IMR-90 (cell line): ENCODE data around the gene RAB11A. TPM values are rescaled to one million over a fixed set of nuclear protein-coding genes. Genes with fewer than 3 reads are reported as not detected.

Experiments
- ATAC-seq: fragments of 200-7000 bp; cut with Tn5 transposase; 2 replicates; pipeline ENCODE4 v1.9.1; 2020; ENCODE audit warnings: low read depth, mild to moderate bottlenecking, moderate library complexity
- BruUV-seq: library from RNA; stranded (reverse); fragments of 400-500 nt; replicated peaks from 2 replicates; lab custom pipeline; 2021; lab: Mats Ljungman, UMichigan
- CTCF ChIA-PET: fragments of 300-600 bp; formaldehyde crosslinking; extraction: SDS; loops from one replicate; lab custom pipeline; 2021; ENCODE audit warnings: antibody characterized with exemption; lab: Yijun Ruan, JAX
- POLR2A ChIA-PET: fragments of 300-600 bp; sonication (Branson Sonifier 250); formaldehyde crosslinking; loops from one replicate; lab custom pipeline; 2022; ENCODE audit warnings: antibody characterized with exemption; ENCODE audit not compliant: unreplicated experiment; lab: Charles Lee
- DNase-seq: peaks from one replicate; pipeline ENCODE4 v3.0.0; 2013
- H2AFZ ChIP-seq: replicated peaks from 2 replicates; pipeline ENCODE3; 2013; ENCODE audit warnings: low read length, mild to moderate bottlenecking; ENCODE audit not compliant: poor library complexity
- H2AK5ac ChIP-seq: 2 replicates; pipeline ENCODE4 v1.6.1; 2013; ENCODE audit warnings: low read depth, low read length, inconsistent platforms
- H2AK9ac ChIP-seq: replicated peaks from 2 replicates; pipeline ENCODE3; 2013; ENCODE audit warnings: mild to moderate bottlenecking, low read depth, low read length, moderate library complexity; ENCODE audit not compliant: poor library complexity
- H2BK120ac ChIP-seq: 2 replicates; pipeline ENCODE4 v1.6.1; 2013; ENCODE audit warnings: low read depth, low read length, inconsistent platforms
- H2BK15ac ChIP-seq: 3 replicates; pipeline ENCODE4 v1.6.1; 2013; ENCODE audit warnings: low read depth, low read length, inconsistent platforms
- H2BK20ac ChIP-seq: 2 replicates; pipeline ENCODE4 v1.6.1; 2013; ENCODE audit warnings: low read depth, mild to moderate bottlenecking, inconsistent platforms, low read length, moderate library complexity
- H2BK5ac ChIP-seq: 2 replicates; pipeline ENCODE4 v1.6.1; 2013; ENCODE audit warnings: mild to moderate bottlenecking, low read depth, low read length, inconsistent platforms; ENCODE audit not compliant: poor library complexity, severe bottlenecking
- H3K14ac ChIP-seq: replicated peaks from 2 replicates; pipeline ENCODE4 v1.6.1; 2013; ENCODE audit warnings: low read depth, low read length, inconsistent platforms
- H3K18ac ChIP-seq: 2 replicates; pipeline ENCODE4 v1.6.1; 2013; ENCODE audit warnings: low read depth, low read length, control low read depth
- H3K23ac ChIP-seq: 2 replicates; pipeline ENCODE4 v1.6.1; 2013; ENCODE audit warnings: low read depth, low read length, inconsistent platforms
- H3K27ac ChIP-seq: 2 replicates; pipeline ENCODE4 v1.5.1; 2013; ENCODE audit warnings: mild to moderate bottlenecking, control low read depth, low read length; ENCODE audit not compliant: insufficient read depth
- H3K27me3 ChIP-seq: 2 replicates; pipeline ENCODE4 v1.6.1; 2013; ENCODE audit warnings: low read length; ENCODE audit not compliant: control insufficient read depth, insufficient read depth
- H3K36me3 ChIP-seq: 2 replicates; pipeline ENCODE4 v1.6.1; 2013; ENCODE audit warnings: low read length, mixed read lengths; ENCODE audit not compliant: control insufficient read depth, insufficient read depth
- H3K4ac ChIP-seq: 2 replicates; pipeline ENCODE4 v1.6.1; 2013; ENCODE audit warnings: low read depth, low read length, inconsistent platforms
- H3K4me1 ChIP-seq: 2 replicates; pipeline ENCODE4 v1.6.1; 2013; ENCODE audit warnings: low read length, mixed read lengths; ENCODE audit not compliant: control insufficient read depth, insufficient read depth
- H3K4me2 ChIP-seq: 2 replicates; pipeline ENCODE4 v1.6.1; 2013; ENCODE audit warnings: low read depth, mild to moderate bottlenecking, control low read depth, low read length, moderate library complexity
- H3K4me3 ChIP-seq: 2 replicates; pipeline ENCODE4 v1.5.1; 2013; ENCODE audit warnings: low read depth, mild to moderate bottlenecking, control low read depth, low read length, moderate library complexity; ENCODE audit not compliant: insufficient read depth
- H3K56ac ChIP-seq: 2 replicates; pipeline ENCODE4 v1.6.1; 2013; ENCODE audit warnings: low read length, inconsistent platforms; ENCODE audit not compliant: insufficient read depth; ENCODE audit errors: extremely low read depth
- H3K79me1 ChIP-seq, 2 experiments: 2 replicates each; pipeline ENCODE4 v1.6.1; 2013; ENCODE audit warnings: low read length in 2 of 2, inconsistent platforms in 1 of 2, low read depth in 1 of 2
- H3K9ac ChIP-seq: 2 replicates; pipeline ENCODE4 v1.6.1; 2013; ENCODE audit warnings: low read depth, low read length, control low read depth
- H3K9me1 ChIP-seq: 2 replicates; pipeline ENCODE4 v1.6.1; 2013; ENCODE audit warnings: low read length, inconsistent platforms; ENCODE audit not compliant: insufficient read depth
- H3K9me3 ChIP-seq: 2 replicates; pipeline ENCODE4 v1.6.1; 2013; ENCODE audit warnings: low read length; ENCODE audit not compliant: control insufficient read depth, insufficient read depth
- H4K20me1 ChIP-seq: 2 replicates; pipeline ENCODE4 v1.6.1; 2013; ENCODE audit warnings: low read length, inconsistent platforms; ENCODE audit not compliant: insufficient read depth
- H4K5ac ChIP-seq: 2 replicates; pipeline ENCODE4 v1.6.1; 2013; ENCODE audit warnings: mild to moderate bottlenecking, low read depth, low read length, control low read depth
- H4K8ac ChIP-seq, 2 experiments: 2 replicates each; pipeline ENCODE4 v1.6.1; 2013; ENCODE audit warnings: low read depth in 2 of 2, low read length in 2 of 2, control low read depth in 1 of 2, inconsistent platforms in 1 of 2
- H4K91ac ChIP-seq: 2 replicates; pipeline ENCODE4 v1.6.1; 2013; ENCODE audit warnings: low read depth, low read length, inconsistent platforms; ENCODE audit not compliant: insufficient read depth
- BHLHE40 ChIP-seq: fragments of 150-350 bp; IDR thresholded peaks from 2 replicates; pipeline ENCODE4 v1.6.1; 2016; ENCODE audit warnings: mild to moderate bottlenecking, low read depth, low read length
- CHD1 ChIP-seq: IDR thresholded peaks from 2 replicates; pipeline ENCODE4 v1.6.1; 2012; ENCODE audit warnings: low read depth, low read length, improper control_type of control experiment
- FOS ChIP-seq: fragments of 150-350 bp; IDR thresholded peaks from 2 replicates; pipeline ENCODE4 v1.6.1; 2016; ENCODE audit warnings: low read depth, low read length
- RFX5 ChIP-seq: IDR thresholded peaks from 2 replicates; pipeline ENCODE4 v1.8.0; 2012; ENCODE audit warnings: low read depth, mild to moderate bottlenecking, low read length, moderate library complexity
- SMC3 ChIP-seq: fragments of 150-350 bp; IDR thresholded peaks from 2 replicates; pipeline ENCODE4 v1.6.1; 2016; ENCODE audit warnings: low read depth, mild to moderate bottlenecking, antibody characterized with exemption, low read length, moderate library complexity
- WGBS, 2 experiments: methylation state at CpG; one replicate each; pipeline versions ENCODE4 v1.1.5 to v1.1.7; 2013; ENCODE audit warnings: missing lambda C conversion rate in 2 of 2; ENCODE audit not compliant: insufficient read length in 1 of 2; ENCODE audit errors: extremely low coverage in 2 of 2; 5-methylcytosine and 5-hydroxymethylcytosine counted together
- dilution Hi-C: fragments of 300-500 bp; cut with HindIII; formaldehyde crosslinking; loops from one replicate; pipeline ENCODE4 v1.14.3; 2018; ENCODE audit warnings: low sequenced_read_pairs; ENCODE audit not compliant: unreplicated experiment
- in situ Hi-C: fragments of 300-500 bp; cut with MboI; formaldehyde crosslinking; loops from 3 replicates; pipeline ENCODE4 v1.14.3; 2019; ENCODE audit warnings: low sequenced_read_pairs, inconsistent platforms, mixed read lengths
- intact Hi-C: fragments of 100-400 bp; cut with micrococcal nuclease; formaldehyde crosslinking; loops from 2 replicates; pipeline ENCODE4 v1.10.0; 2022
- polyA plus RNA-seq, 3 experiments: library from polyadenylated mRNA; depleted of rRNA; stranded (reverse); fragments of >200 nt; gene quantifications; 2 replicates each; pipeline ENCODE4 v1.2.3, GENCODE V29; 2012; ENCODE audit warnings: low replicate concordance in 1 of 3
- total RNA-seq: library from RNA; depleted of rRNA; stranded (reverse); fragments of >200 nt; gene quantifications from 2 replicates; pipeline ENCODE4 v1.2.3, GENCODE V29; 2012
- TF ChIP-seq, protein P1 (sequence below): conservative IDR thresholded peaks from 2 replicates; pipeline ENCODE4 v1.5.1; 2012; ENCODE audit warnings: mild to moderate bottlenecking, low read depth, low read length, improper control_type of control experiment
- TF ChIP-seq, protein P2 (sequence below): fragments of 150-350 bp; IDR thresholded peaks from 2 replicates; pipeline ENCODE4 v1.6.1; 2016; ENCODE audit warnings: low read depth, mild to moderate bottlenecking, low read length, moderate library complexity, borderline replicate concordance

Gene RAB11A
- total and polyA plus RNA-seq, 2 of the 4 experiments (the other 2 are of a cell fraction), result 341 to 462 TPM

DNA sequence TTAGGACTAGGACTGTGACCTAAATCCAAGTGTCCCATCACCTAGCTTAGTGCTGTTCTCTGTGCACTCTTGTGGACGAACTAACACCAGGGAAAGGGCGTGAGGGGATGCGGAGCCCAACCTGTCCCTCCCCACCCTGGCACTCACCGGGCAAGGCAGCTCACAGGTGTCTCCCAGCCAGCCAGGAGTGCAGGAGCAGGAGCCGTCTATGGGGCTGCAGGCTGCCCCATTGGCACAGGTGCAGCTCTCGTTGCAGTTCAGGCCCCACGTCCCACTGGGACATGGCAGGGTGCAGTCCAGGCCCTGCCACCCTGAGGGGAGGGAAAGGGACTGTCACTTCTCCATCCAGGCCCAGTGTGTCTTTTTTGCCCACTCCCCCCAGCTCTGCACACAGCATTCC lies 60.3 kb downstream of the RAB11A start:
- H2BK20ac ChIP-seq, result no peak overlapping the region
- no peak overlapping the region for H3K14ac ChIP-seq
- BruUV-seq, result no TSS peak
- H3K27ac ChIP-seq, result no peak overlapping the region
- no peak overlapping the region for H2AFZ ChIP-seq
- no peak overlapping the region for H3K4me2 ChIP-seq
- H4K5ac ChIP-seq, result no peak overlapping the region
- no peak overlapping the region for H2AK9ac ChIP-seq
- H3K23ac ChIP-seq, result no peak overlapping the region
- no peaks in the 10 kb centered on the region; the same call in 1 of the 2 replicates for H4K20me1 ChIP-seq
- H2BK5ac ChIP-seq, result no peak overlapping the region
- no peaks in the 10 kb centered on the region for H3K9me1 ChIP-seq
- no peaks in the 10 kb centered on the region for H3K9me3 ChIP-seq
- H3K4ac ChIP-seq, result no peak overlapping the region
- no peak overlapping the region for H2BK15ac ChIP-seq
- ATAC-seq (no peak), DNase-seq (no peak)
- H2BK120ac ChIP-seq, result no peak overlapping the region
- no peak overlapping the region for H3K56ac ChIP-seq
- no peak overlapping the region for H2AK5ac ChIP-seq
- dilution Hi-C loops (no loop called here), intact Hi-C loops (no loop called here), in situ Hi-C loops (no loop called here)
- ChIA-PET CTCF (no interaction called here), POLR2A (no interaction called here)
- TF ChIP-seq, protein P1, sequence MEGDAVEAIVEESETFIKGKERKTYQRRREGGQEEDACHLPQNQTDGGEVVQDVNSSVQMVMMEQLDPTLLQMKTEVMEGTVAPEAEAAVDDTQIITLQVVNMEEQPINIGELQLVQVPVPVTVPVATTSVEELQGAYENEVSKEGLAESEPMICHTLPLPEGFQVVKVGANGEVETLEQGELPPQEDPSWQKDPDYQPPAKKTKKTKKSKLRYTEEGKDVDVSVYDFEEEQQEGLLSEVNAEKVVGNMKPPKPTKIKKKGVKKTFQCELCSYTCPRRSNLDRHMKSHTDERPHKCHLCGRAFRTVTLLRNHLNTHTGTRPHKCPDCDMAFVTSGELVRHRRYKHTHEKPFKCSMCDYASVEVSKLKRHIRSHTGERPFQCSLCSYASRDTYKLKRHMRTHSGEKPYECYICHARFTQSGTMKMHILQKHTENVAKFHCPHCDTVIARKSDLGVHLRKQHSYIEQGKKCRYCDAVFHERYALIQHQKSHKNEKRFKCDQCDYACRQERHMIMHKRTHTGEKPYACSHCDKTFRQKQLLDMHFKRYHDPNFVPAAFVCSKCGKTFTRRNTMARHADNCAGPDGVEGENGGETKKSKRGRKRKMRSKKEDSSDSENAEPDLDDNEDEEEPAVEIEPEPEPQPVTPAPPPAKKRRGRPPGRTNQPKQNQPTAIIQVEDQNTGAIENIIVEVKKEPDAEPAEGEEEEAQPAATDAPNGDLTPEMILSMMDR, result no peak
- TF ChIP-seq FOS, result no peak
- TF ChIP-seq BHLHE40, result no peak
- TF ChIP-seq, protein P2, sequence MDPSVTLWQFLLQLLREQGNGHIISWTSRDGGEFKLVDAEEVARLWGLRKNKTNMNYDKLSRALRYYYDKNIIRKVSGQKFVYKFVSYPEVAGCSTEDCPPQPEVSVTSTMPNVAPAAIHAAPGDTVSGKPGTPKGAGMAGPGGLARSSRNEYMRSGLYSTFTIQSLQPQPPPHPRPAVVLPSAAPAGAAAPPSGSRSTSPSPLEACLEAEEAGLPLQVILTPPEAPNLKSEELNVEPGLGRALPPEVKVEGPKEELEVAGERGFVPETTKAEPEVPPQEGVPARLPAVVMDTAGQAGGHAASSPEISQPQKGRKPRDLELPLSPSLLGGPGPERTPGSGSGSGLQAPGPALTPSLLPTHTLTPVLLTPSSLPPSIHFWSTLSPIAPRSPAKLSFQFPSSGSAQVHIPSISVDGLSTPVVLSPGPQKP, result no peak
- TF ChIP-seq CHD1, result no peak
- no peak for TF ChIP-seq SMC3
- no peak for TF ChIP-seq RFX5
- H3K79me1 ChIP-seq, result no peaks in the 10 kb centered on the region
- H4K8ac ChIP-seq, result no peak overlapping the region
- WGBS, 2 experiments, result 92% methylated on average over 2 of the region's 7 CpGs; no CpG with 5 or more reads in 1 of the 2 experiments
- no peak overlapping the region for H3K9ac ChIP-seq
- no peaks in the 10 kb centered on the region for H3K36me3 ChIP-seq
- H4K91ac ChIP-seq, result no peak overlapping the region
- no peak overlapping the region for H3K4me3 ChIP-seq
- no peaks in the 10 kb centered on the region for H3K4me1 ChIP-seq
- no peak overlapping the region for H3K18ac ChIP-seq
- peaks cover 17% of the 10 kb centered on the region for H3K27me3 ChIP-seq
